Measurements from ENCODE around the gene MBP. TPM values are rescaled to one million over a fixed set of nuclear protein-coding genes. Genes with fewer than 3 reads are reported as not detected.

The MBP gene
- total and polyA plus RNA-seq, 2 of the 13 experiments (the other 11 are each of a cell fraction or from before 2014, with no cell fraction given): 5.0 to 8.5 TPM

DNA sequence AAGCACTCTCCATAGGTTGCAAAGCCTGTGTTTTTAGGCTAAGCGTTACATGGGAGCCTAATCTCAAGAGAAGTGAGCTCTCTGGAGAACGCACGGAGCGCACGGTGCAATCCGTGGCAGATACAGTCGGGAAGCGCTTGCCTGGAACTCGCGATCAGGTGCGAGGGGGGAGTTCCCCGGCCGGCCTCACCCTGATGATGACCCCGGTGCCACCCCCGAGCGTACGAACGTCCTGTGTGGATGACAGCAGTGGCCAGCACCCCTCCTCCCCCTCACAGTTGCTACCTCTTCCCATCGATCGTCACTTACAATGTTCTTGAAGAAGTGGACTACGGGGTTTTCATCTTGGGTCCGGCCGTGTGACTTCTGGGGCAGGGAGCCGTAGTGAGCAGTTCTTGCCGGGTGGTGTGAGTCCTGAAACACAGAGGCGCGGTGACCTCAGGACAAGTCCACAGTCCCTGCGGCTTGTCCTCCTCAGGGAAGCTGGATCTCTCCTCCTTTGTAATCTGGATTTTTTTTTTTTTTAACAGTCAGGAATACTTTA, 142.9 kb downstream of the MBP start (continued):
- TF ChIP-seq ZNF512B (CRISPR knock-in tag; IDR thresholded peaks at IDR 0.05; ENCODE audit: borderline replicate concordance) (no peak), ZNF331 (CRISPR knock-in tag; IDR thresholded peaks at IDR 0.05) (no peak), ZBTB7A (CRISPR knock-in tag; IDR thresholded peaks at IDR 0.05) (no peak), ZFYVE20 (CRISPR knock-in tag; IDR thresholded peaks at IDR 0.05; ENCODE audit: borderline replicate concordance, low read depth) (no peak)

GRCh38 chr18:76988827-76989646, 143.5 kb downstream of the MBP start:
- Histone ChIP-seq H3K4me1 (ENCODE audit: insufficient read depth, low read length) (peaks cover 31% of the 10 kb centered on the region), H3K4me3 (replicated peaks in 1 of 3; ENCODE audit: insufficient read depth in 1 of 3, low read depth in 2 of 3, low read length in 3 of 3) (no peak overlapping the region), H3K9ac (ENCODE audit: insufficient read depth, low read depth, low read length) (no peak overlapping the region), H3K4me2 (ENCODE audit: low read depth, low read length) (no peak overlapping the region), H3K27me3 (ENCODE audit: control insufficient read depth in 1 of 2, insufficient read depth in 2 of 2, low read length in 2 of 2) (no peaks in the 10 kb centered on the region; a peak in 1 of 5 replicates), H3K27ac (ENCODE audit: extremely low read length, insufficient read depth, low read length) (no peak overlapping the region), H3K36me3 (replicated peaks in 1 of 2; ENCODE audit: control insufficient read depth in 1 of 2, insufficient read depth in 2 of 2, low read length in 2 of 2) (no peaks in the 10 kb centered on the region), H3K79me2 (ENCODE audit: insufficient read depth, low read length) (no peaks in the 10 kb centered on the region), H2AFZ (ENCODE audit: low read length) (no peak overlapping the region), H4K20me1 (ENCODE audit: insufficient read depth, low read length) (no peaks in the 10 kb centered on the region), H3K9me3 (ENCODE audit: low read length) (no peaks in the 10 kb centered on the region)
- DNase-seq (ENCODE audit: low spot score): no peak
- intact Hi-C loops (cut with micrococcal nuclease; ENCODE audit: unreplicated experiment) (no loop called here), in situ Hi-C loops (cut with HindIII; ENCODE audit: extremely low pct_ligation_motif_present, low pct_unique_long_range_greater_than_20kb) (loop anchor here (10.0 kb wide), 1 partner anchor 184 kb away; no protein-coding TSS in a partner anchor)
- POLR2A ChIA-PET: no interaction called here
- BruUV-seq (replicated peaks): no TSS peak
- CTCF ChIA-PET (ENCODE audit: low intra/inter-chr PET ratio, low total read pairs): no interaction called here
- FAIRE-seq: no peak
- WGBS (ENCODE audit: low lambda C conversion rate): 84% methylated on average over 29 of the region's 29 CpGs
- ATAC-seq: no peak
- TF ChIP-seq ZNF672 (CRISPR knock-in tag; IDR thresholded peaks at IDR 0.05) (no peak), YEATS4 (CRISPR knock-in tag; IDR thresholded peaks at IDR 0.05; ENCODE audit: borderline replicate concordance) (no peak), TGIF2 (CRISPR knock-in tag; IDR thresholded peaks at IDR 0.05) (no peak), ETV5 (CRISPR knock-in tag; IDR thresholded peaks at IDR 0.05; ENCODE audit: borderline replicate concordance) (no peak), NONO (IDR thresholded peaks at IDR 0.05) (no peak), NONO (CRISPR knock-in tag; conservative IDR thresholded peaks at IDR 0.05) (no peak)

Measured in HepG2 (cell line).